K562 (cell line): Measurements from ENCODE around the gene TERC. TPM values are rescaled to one million over a fixed set of nuclear protein-coding genes. Genes with fewer than 3 reads are reported as not detected.

ENCODE experiments used
- ARNT ChIP-seq, 2 experiments: fragments of 450-650 bp; IDR thresholded peaks; 2 replicates each; pipeline ENCODE4 v1.6.1; 2016; ENCODE audit warnings: mild to moderate bottlenecking in 1 of 2
- BHLHE40 ChIP-seq: IDR thresholded peaks from 2 replicates; pipeline ENCODE4 v1.6.1; 2011; ENCODE audit warnings: low read length, improper control_type of control experiment
- CXXC5 ChIP-seq: fragments of 250-450 bp; sonication (Bioruptor Pico); IDR thresholded peaks from 2 replicates; pipeline ENCODE4 v1.8.0; 2022; ENCODE audit warnings: inconsistent platforms, mild to moderate bottlenecking, moderate library complexity
- KLF6 ChIP-seq: fragments of 250-450 bp; sonication (Bioruptor Pico); IDR thresholded peaks from 2 replicates; pipeline ENCODE4 v1.4.0; 2020; ENCODE audit warnings: mild to moderate bottlenecking, moderate library complexity, borderline replicate concordance
- RBM15 ChIP-seq: fragments of 200-400 bp; formaldehyde crosslinking; IDR thresholded peaks from 2 replicates; pipeline ENCODE4 v1.6.1; 2018; ENCODE audit warnings: mild to moderate bottlenecking, low read length, moderate library complexity; ENCODE audit not compliant: insufficient read depth
- TRIM24 ChIP-seq, 2 experiments: fragments of 450-650 bp; IDR thresholded peaks; 2 replicates each; pipeline ENCODE4 v1.6.1; 2016
- ZNF175 ChIP-seq: fragments of 200-800 bp; sonication (Bioruptor generic); IDR thresholded peaks from 2 replicates; pipeline ENCODE4 v1.6.1; 2016; ENCODE audit warnings: low read depth, mild to moderate bottlenecking, missing genetic modification characterization, missing compliant biosample characterization
- polyA plus RNA-seq, 8 experiments: library from polyadenylated mRNA; depleted of rRNA in 4 of 8; stranded (reverse) in 5 of 8; unstranded in 3 of 8; fragments of >200 nt; fragmentation: Nextera tagmentation in 2 of 8; fragmentation: Illumina TruSeq in 1 of 8; extraction: Ambion mirVana in 2 of 8; extraction: Trizol in 1 of 8; gene quantifications; 2 replicates each; pipeline versions ENCODE4 v1.2.1 to v1.2.3, GENCODE V29; 2011 to 2014; ENCODE audit warnings: inconsistent platforms in 1 of 8, missing spikeins in 1 of 8
- total RNA-seq, 7 experiments: library from RNA; depleted of rRNA in 6 of 7; stranded (reverse); fragments of >200 nt in 6 of 7; fragmentation: Illumina TruSeq in 2 of 7; extraction: Trizol in 2 of 7; gene quantifications; 2 replicates each; pipeline versions ENCODE4 v1.2.1 to v1.2.3, GENCODE V29; 2011 to 2021; ENCODE audit warnings: low replicate concordance in 1 of 7
- TF ChIP-seq, protein P1 (sequence below), 2 experiments: fragments of 450-650 bp; IDR thresholded peaks; 2 replicates each; pipeline ENCODE4 v1.6.1; 2018; ENCODE audit warnings: mild to moderate bottlenecking in 2 of 2, low read depth in 1 of 2; ENCODE audit not compliant: partially characterized antibody in 2 of 2
- TF ChIP-seq, protein P2 (sequence below): sonication (generic); formaldehyde crosslinking; IDR thresholded peaks from 2 replicates; pipeline ENCODE4 v1.8.1; 2023; ENCODE audit warnings: mild to moderate bottlenecking, missing genetic modification reagents
- TF ChIP-seq, protein P3 (sequence below): IDR thresholded peaks from 2 replicates; pipeline ENCODE4 v1.6.1; 2011; ENCODE audit not compliant: insufficient read length; ENCODE audit errors: extremely low read depth
- TF ChIP-seq, protein P4 (sequence below): fragments of 200-800 bp; sonication (Bioruptor generic); IDR thresholded peaks from 2 replicates; pipeline ENCODE4 v1.6.1; 2017; ENCODE audit warnings: missing genetic modification characterization, missing compliant biosample characterization

The TERC gene
- total and polyA plus RNA-seq, 9 of the 15 experiments (the other 6 are each of a cell fraction or from before 2014, with no cell fraction given), result 0.77 to 234 (median 27.9) TPM; not detected in 3

DNA sequence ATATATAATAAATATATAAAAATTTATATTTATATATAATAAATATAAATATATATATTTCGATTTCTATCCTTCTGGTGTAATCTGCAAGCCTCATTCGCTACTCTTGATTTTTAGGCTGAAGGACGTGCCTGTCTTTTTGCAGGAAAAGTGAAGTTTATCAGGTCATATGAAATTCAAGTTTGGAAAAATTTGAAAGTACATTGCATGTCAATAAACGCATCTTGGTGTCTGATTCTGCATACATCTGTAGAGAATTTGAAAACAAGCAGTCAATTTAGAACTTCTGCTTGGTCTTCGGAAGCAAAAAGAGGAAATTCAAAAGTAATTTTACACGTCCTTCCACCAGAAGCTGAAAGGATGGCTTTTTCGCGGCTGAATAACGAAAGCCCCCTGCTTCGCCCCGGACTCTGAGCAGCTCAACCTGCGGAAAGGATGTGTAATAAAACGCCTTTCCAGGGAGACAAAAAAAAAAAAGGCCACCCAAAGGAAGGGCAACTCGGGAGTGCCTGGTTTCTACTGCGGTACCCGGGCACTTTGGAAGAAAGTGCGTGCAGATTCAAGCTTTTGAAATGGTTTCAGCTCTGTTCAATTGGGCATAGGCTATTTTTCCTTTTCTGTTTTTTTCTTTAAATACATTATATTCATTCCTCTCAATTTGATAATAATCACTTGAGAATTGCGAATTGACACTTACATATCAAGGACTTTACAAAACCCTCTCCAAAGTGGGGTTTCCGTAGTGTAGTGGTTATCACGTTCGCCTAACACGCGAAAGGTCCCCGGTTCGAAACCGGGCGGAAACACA is 6.8 kb upstream of the TERC start (continued):
- TF ChIP-seq, protein P1, sequence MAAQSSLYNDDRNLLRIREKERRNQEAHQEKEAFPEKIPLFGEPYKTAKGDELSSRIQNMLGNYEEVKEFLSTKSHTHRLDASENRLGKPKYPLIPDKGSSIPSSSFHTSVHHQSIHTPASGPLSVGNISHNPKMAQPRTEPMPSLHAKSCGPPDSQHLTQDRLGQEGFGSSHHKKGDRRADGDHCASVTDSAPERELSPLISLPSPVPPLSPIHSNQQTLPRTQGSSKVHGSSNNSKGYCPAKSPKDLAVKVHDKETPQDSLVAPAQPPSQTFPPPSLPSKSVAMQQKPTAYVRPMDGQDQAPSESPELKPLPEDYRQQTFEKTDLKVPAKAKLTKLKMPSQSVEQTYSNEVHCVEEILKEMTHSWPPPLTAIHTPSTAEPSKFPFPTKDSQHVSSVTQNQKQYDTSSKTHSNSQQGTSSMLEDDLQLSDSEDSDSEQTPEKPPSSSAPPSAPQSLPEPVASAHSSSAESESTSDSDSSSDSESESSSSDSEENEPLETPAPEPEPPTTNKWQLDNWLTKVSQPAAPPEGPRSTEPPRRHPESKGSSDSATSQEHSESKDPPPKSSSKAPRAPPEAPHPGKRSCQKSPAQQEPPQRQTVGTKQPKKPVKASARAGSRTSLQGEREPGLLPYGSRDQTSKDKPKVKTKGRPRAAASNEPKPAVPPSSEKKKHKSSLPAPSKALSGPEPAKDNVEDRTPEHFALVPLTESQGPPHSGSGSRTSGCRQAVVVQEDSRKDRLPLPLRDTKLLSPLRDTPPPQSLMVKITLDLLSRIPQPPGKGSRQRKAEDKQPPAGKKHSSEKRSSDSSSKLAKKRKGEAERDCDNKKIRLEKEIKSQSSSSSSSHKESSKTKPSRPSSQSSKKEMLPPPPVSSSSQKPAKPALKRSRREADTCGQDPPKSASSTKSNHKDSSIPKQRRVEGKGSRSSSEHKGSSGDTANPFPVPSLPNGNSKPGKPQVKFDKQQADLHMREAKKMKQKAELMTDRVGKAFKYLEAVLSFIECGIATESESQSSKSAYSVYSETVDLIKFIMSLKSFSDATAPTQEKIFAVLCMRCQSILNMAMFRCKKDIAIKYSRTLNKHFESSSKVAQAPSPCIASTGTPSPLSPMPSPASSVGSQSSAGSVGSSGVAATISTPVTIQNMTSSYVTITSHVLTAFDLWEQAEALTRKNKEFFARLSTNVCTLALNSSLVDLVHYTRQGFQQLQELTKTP (IDR thresholded peaks at IDR 0.05; ENCODE audit: low read depth in 1 of 2, partially characterized antibody in 2 of 2), result peak in 1 of 2 experiments; percentile 81
- TF ChIP-seq, protein P2, sequence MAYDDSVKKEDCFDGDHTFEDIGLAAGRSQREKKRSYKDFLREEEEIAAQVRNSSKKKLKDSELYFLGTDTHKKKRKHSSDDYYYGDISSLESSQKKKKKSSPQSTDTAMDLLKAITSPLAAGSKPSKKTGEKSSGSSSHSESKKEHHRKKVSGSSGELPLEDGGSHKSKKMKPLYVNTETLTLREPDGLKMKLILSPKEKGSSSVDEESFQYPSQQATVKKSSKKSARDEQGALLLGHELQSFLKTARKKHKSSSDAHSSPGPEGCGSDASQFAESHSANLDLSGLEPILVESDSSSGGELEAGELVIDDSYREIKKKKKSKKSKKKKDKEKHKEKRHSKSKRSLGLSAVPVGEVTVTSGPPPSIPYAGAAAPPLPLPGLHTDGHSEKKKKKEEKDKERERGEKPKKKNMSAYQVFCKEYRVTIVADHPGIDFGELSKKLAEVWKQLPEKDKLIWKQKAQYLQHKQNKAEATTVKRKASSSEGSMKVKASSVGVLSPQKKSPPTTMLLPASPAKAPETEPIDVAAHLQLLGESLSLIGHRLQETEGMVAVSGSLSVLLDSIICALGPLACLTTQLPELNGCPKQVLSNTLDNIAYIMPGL, result peak; percentile 75; the same call in 1 of the 2 replicates
- TF ChIP-seq, protein P3, sequence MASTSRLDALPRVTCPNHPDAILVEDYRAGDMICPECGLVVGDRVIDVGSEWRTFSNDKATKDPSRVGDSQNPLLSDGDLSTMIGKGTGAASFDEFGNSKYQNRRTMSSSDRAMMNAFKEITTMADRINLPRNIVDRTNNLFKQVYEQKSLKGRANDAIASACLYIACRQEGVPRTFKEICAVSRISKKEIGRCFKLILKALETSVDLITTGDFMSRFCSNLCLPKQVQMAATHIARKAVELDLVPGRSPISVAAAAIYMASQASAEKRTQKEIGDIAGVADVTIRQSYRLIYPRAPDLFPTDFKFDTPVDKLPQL, result peak; percentile 14
- peak in 1 of 2 experiments; percentile 60; a peak in 1 of 4 replicates for TF ChIP-seq TRIM24 (IDR thresholded peaks at IDR 0.05)
- TF ChIP-seq CXXC5 (CRISPR knock-in tag), result peak; percentile 43; the same call in 1 of the 2 replicates
- TF ChIP-seq ARNT (IDR thresholded peaks at IDR 0.05), result peak; percentile 85 to 90; a peak in 2 of 4 replicates
- no peak for TF ChIP-seq RBM15
- 0 out of 2 replicates have a peak, but pooled peaks have one; percentile 37 for TF ChIP-seq ZNF175 (CRISPR knock-in tag)
- no peak for TF ChIP-seq KLF6 (CRISPR knock-in tag)
- TF ChIP-seq, protein P4, sequence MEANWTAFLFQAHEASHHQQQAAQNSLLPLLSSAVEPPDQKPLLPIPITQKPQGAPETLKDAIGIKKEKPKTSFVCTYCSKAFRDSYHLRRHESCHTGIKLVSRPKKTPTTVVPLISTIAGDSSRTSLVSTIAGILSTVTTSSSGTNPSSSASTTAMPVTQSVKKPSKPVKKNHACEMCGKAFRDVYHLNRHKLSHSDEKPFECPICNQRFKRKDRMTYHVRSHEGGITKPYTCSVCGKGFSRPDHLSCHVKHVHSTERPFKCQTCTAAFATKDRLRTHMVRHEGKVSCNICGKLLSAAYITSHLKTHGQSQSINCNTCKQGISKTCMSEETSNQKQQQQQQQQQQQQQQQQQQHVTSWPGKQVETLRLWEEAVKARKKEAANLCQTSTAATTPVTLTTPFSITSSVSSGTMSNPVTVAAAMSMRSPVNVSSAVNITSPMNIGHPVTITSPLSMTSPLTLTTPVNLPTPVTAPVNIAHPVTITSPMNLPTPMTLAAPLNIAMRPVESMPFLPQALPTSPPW (CRISPR knock-in tag), result peak; percentile 45
- peak; percentile 40; the same call in 1 of the 2 replicates for TF ChIP-seq BHLHE40
